Endometrium (tissue), 2 donors: ENCODE measurements around the gene RASA3.
"Not testable (repeated sequence)": the region's sequence is repeated elsewhere in the genome, so short reads cannot be mapped to it uniquely, and the experiment has no call there.

Experiments
- FAIRE-seq: peaks from 2 replicates; lab custom pipeline; 2012; peaks lifted over from hg19 to GRCh38; lab: Jason Lieb, UNC
- donor health status: control.
- donor health status: control.

Gene RASA3

DNA sequence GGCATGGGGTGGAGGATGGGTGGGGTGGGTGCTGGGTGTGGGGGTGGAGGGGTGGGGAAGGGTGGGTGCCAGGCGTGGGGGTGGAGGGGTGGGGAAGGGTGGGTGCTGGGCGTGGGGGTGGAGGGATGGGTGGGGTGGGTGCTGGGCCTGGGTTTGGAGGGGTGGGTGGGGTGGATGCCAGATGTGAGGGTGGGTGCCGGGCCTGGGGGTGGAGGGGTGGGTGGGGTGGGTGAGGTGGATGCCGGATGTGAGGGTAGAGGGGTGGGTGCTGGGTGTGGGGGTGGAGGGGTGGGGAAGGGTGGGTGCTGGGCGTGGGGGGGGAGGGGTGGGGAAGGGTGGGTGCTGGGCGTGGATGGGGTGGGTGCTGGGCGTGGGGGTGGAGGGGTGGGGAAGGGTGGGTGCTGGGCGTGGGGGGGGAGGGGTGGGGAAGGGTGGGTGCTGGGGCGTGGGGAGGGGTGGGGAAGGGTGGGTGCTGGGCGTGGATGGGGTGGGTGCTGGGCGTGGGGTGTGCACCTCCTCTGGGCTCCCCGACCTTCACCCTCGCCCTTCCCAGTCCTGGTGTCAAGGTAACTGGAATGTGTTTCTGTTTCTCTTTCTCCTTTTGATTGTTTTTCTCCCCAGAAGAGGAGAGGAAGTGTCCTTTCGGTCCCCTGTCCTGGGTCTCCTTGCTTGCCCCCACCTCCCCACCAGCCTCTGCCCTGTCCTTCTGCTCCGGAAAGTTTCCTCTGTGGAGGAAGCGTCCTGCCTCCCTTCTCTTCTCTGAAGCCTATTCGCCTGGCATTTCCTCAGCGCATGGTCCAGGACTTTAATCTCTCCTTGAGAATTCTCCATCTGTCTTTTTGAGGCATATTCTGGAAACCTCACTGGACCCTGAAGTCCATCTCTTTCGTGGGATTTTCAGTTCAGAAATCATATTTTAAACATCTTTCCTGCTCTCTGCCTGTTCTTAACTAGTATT lies 23.8 kb upstream of the RASA3 start:
- no peak for FAIRE-seq

DNA sequence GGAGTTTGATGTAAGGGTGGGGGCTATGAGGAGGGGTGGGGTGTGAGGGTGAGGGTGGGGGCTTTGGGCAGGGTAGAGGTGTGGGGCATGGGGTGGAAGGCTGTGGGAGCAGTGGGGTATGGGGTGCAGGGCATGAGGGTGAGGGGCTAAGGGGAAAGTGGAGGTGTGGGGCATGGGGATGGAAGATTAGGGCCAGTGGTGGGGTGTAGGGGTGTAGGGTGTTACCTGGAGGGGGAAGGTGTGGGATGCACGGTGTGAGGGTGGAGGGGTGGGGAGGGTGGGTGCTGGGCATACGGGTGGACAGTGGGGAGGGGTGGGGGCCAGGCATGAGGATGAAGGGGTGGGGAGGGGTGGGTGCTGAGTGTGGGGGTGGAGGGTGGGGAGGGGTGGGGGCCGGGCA lies 22.9 kb upstream of the RASA3 start:
- no peak for FAIRE-seq

DNA sequence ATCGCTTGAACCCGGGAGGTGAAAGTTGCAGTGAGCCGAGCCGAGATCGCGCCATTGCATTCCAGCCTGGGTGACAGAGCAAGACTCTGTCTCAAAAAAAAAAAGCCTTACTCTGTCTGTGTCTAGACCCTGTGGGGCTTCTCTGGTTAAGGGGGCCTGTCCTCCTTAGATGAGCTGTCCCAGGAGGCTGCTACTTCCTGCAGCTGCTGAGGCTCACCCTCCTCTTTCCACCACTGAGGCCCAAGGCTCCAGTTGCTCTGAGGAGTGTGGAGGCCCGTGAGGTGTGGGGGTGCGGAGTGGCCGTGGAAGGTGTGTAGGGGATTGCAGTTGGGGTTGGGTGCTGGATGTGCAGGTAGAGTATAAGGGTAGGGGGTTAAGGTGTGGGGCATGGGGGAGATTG lies 22.1 kb upstream of the RASA3 start:
- no peak for FAIRE-seq

DNA sequence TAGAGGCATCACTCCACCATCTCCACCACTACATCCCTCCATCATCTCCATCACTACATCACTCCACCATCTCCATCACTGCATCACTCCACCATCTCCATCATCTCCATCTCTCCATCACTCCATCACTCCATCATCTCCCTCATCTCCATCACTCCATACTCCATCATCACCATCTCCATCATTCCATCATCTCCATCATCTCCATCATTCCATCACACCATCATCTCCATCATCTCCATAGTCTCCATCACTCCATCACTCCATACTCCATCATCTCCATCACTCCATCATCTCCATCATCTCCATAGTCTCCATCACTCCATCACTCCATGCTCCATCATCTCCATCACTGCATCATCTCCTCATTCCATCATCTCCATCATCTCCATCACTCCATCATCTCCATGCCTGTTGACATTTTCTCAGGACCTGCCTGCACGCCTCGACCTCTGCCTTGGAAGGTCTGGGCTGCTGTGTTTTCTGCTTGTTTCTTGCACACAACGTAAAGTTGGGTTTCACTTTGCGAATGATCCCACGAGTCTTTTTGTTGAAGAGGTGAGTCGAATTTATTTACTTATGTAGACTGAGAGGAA lies 21.2 kb upstream of the RASA3 start:
- FAIRE-seq = no peak

DNA sequence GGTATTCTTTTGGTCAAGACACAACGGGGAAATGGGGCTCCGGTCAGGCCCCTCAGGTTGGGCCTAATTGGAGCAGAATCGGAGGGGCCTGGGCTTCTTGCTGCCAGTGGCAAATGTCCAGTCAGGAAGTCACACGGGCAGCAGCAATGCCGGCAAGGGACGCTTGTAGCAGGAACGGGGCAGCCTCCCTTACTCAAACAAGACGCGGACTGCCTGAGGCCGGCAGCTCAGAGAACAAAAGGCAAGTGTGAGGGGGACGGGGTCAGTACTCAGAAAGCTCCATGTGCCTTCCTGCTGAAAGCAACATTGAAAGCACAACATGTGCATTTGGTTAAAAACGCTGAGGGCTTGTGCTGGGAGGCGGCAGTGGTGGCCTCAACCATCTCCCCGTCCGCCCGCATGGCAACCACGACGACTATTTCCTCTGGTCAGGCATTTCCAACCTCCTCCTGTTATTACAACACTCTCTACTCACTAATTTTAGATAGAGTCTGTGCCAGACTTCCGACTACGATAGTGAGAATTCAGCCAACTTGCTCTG lies 20.5 kb upstream of the RASA3 start:
- FAIRE-seq = no peak

DNA sequence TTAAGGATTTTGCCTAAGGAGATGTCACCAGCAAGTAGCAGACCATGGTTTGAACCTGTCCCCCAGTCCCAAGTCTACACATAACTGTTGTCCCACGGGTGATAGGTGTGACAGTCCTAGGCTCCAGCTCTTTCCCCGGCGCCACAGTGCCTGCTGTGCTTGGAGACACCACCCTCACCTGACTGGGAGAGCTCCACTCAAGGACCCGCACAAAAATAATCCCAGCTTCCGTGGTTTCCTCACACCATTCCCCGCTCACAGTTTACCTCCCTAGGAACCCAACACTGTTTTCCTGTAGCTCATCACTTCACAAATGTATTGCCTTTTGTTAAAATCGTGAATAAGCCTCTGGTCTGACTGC lies 19.8 kb upstream of the RASA3 start:
- no peak for FAIRE-seq

DNA sequence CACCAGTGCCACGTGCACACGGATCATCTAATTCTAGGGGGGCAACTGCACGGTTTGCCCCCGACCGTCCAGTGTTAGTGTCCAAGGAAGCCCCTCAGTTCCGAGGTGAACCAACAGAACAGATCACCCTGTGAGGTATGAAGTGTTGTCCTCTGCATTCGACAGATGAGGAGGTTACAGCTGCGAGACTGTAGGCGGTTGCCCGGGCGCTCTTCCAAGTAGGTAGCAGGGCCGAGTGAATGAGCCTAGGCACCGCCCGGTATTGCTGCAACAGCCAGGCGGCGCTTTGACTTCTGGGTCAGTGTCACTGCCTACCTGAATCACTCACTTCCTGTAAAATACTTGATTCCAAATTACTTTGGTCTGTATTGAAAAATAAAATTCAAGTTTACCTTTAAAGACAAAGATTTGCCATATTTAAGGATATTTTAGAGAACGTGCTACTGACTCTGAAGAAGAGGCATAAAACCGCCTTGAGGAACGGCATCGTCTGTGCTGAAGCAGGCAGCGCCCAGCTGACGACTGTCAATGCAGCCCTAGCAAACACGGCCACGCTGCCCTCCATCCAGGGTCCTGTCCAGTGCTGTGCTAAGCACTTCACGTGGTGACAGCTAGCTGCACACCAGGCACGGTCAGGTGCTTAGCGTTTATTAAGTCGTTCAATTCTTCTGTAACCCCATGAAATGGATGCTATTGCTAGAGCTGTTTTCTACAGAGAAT lies 19.3 kb upstream of the RASA3 start:
- FAIRE-seq = no peak

DNA sequence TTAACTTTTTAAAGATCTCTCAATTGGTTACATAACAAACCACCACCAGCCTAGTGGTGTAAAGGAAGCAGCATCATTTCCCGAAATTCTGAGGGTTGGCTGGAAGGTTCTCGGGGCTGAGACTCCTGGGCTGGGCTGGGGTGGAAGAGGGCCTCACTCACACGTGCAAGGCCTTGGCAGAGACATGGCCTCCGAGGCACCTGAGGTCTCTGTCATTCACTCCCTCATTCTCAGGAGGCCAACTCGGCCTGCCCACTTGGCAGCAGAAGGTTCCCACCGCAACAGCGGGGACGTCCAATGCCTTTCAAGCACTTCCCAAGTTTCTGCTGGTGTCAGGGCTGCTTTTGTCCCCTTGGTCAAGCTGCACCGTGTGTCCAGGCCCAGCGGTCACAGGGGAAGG lies 18.6 kb upstream of the RASA3 start:
- no peak for FAIRE-seq

DNA sequence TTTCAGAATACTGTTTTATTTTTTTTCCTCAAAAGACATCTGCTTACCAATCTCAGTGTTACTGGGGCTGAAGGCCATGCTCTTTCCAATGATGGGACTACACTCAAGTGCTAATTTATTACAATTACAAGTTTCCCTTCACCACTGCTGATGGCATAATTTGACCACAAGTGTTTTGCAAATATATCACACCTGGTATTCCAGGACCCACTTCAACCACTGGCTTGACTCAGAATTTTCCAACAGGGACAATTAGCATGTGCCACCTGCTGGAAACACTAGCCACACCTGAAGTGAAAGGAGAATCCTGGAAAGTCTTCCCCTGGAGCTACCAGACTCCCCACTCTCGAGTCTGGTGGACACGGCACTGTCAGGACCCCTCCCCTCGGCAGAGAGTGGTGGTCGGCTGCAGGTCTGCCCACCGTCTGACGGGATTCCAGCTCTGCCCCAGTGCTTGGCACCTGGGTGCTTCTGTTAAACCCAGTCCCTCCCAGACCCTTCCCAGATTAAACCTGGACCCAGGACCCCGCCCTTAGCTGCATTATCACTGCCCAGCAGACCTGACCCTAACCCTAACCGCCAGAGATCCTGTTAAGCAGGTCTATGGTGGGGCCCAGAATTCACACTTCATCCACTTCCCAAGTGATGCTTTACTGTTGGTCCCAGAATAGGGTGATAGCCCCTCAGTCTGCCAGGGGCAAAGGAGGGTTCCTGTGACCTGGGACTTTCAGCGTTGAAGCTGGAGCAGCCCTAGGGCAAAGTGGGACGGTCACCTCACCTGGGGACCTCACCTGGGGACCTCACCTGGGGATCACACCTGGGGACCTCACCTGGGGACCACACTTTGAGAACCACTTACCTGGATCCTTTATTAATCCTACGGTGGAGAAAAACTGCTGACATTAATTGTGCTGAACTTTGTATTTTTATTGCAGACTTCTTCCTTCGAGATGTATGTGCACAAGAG lies 17.6 kb upstream of the RASA3 start:
- FAIRE-seq = no peak

DNA sequence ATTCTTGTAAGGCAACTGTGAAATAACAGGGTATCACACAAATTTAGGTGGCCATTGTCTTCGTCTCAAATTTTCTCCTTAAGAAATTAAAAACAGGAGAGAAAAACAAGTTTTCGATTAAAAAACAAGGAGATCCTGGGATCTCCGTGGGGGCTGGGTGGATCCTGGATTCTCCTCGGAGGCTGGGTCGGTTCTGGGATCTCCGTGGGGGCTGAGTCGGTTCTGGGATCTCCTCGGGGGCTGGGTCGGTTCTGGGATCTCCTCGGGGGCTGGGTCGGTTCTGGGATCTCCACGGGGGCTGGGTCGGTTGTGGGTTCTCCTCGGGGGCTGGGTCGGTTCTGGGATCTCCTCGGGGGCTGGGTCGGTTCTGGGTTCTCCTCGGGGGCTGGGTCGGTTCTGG lies 16.5 kb upstream of the RASA3 start:
- not testable (repeated sequence) for FAIRE-seq

DNA sequence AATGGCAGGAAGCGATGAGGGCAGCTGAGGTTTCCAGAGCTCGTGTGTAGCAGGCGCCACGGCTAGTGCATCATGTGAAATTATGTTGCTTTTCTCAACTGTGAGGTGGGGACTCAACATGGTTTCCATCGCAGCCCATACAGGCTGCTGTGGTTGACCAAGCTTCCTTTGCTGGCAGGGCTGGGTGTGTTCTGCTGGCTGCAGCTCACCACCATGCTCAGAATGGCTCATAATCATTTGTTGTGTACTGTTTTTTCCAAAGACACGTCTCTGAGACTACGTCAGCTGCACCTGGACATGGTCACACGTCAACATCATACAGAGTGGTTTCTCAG lies 16.1 kb upstream of the RASA3 start:
- FAIRE-seq = no peak

DNA sequence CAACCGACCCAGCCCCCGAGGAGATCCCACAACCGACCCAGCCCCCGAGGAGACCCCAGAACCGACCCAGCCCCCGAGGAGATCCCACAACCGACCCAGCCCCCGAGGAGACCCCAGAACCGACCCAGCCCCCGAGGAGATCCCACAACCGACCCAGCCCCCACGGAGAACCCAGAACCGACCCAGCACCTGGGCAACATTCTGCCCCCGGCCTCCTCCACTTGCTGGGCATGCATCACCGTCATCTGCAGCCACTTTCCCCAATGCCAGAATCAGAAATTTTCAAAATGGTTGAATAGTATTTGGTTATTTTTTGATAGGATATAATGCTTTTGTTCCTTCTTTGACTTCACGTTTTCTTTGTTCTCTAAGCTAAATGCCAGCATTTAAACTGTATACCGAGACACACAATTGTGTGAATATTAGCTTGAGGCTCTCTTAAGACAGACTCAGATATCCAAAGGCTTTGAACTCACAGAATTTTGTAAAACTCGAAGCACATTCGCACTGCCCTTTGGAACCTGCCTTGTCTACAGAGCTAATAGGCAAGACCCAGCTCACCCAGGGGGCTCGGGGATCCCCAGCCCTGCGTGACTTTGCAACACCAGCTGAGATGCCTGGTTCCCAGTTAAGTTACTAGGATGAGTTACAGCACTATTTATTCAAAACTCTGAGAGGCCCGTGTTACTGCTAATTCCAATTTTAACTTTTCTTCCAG lies 15.5 kb upstream of the RASA3 start:
- no peak for FAIRE-seq

DNA sequence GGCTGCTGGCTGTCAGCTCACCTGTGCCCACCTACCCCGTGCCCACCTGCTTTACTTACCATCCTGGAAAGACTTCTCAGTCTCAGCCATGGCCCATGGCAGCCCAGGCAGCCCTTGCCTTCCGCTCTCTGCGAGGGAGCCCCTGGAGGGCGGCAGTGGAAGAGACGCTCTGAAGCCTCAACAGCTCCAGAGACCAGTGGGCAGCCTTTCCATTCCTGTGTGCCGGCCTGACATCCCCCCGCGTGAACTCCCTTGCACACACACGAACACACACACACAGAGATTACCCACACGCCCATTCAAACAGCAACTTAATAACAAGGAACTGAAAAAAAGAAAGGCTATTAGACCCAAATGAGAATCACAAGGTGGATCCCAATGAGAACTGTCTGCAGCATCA lies 14.2 kb upstream of the RASA3 start:
- FAIRE-seq = no peak

DNA sequence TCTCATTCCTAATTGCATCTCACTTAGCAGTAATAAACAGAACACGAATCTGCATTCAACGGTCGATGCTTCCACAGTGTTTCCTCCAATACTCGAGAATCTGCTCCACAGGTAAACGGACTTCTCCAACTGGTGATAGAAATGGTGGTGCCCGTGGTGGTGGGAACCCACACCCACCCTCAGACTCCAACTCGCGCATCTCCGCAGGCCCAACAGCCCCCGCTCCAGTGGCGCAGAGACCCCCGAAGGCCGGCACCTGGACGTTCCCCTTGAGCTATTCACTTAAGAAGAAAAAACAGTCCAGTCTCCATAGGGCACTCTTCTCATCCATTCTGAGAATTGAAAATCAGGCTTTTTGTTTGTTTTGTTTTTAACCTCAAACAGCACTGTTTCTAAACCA lies 13.8 kb upstream of the RASA3 start:
- no peak for FAIRE-seq

DNA sequence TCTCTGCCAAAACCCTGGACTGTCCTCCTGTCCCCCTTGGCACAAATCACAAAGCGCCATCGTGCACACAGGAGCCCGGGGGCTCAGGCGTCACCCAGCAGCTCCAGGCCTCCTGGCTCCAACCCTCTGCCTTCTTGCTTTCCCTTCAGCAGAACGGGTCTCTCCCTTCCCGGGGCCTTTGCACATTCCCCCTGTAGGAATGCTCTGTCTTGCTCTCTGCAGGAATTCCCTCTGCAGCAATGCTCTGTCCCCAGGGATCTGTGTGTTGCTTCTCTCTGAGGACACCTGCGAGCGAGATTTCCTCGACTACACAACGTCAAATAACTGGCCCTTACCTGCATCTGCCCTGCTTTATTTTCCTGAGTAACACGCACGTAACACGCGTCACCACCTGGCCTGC lies 13.3 kb upstream of the RASA3 start:
- FAIRE-seq = no peak

DNA sequence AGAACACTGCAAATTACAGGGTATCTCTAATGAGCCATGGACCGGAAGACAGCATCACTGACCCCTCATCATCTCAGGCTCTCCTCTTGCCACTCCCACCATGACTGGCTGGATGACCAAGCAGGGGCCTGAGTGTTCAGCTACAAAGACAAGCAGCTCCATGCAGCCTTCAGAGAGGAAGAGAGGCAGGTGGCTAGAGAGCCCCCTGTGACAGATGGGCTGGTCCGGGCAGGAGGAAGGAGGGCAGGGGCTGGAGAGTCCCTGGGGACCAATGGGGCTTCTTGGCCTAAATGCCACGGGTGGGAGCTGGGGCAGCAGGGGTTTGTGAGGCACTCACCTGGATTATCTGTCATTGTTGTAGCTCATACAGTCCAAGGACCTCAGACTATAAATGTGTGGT lies 12.8 kb upstream of the RASA3 start:
- FAIRE-seq = no peak

DNA sequence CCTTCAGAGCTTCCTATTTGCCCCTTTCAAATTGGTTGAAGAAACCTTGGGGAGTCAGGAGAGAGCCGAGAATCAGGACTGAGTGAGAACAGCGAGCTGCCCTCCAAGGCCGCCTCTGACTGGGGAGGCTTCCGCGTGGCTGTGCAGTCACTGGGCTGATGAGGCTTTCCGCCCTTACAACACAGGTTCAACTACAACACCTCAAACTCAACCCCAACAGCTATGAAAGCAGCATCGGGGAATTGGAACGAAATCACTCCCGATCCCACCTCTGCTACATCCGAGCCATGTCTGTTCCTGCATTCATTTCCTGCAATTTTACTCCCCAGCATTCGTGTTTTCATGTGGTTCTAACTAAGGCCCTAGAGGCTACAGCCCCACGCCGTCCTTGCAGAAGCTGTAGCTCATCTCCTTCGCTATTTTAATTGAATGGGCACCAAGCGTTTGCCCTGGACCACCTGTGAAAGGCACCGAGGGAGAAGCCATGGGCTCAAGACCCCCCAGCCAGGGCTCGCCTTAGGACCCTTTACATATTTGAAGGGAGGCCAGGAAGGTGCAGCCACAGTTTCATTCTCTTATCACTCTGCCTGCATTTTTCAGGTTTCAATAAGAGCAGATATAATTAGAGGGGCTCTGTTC lies 12.3 kb upstream of the RASA3 start:
- FAIRE-seq = no peak

DNA sequence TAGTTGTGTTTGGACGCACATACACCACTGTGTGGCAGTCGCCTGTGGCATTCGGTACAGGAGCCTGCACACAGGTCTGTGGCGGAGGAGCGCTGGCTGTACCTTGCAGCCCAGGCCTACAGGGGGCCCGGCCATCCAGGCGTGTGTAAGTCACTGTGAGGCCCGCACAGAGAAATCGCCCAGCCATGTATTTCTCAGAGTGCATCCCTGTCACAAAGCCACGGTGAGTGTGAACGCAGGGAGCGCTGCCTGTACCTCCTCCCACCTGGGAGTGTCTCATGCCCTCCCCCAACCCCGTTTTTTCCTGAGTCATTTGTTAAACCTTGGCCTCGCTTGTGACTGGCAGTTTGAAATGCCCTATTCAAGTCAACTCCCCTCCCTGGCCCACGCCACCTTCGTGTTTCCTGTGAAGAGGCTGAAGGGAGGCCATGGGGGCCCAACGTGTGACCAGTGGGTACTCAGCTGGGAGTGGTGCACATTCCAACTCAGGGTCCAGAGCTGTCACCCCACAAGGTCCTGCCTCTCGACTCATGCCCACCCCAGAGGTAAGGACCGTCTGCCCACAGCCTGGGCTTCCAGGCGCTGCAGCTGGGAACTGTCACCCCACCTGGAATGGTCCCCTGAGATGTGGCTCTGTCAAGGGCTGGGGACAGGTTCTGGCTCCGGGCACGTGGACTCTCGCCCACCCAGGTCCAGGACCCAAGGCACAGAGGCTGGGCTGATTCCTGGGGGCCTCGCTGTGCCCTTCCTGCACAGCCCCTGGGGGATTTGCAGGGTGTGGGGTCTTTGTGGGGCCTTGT lies 11.6 kb upstream of the RASA3 start:
- FAIRE-seq = no peak

DNA sequence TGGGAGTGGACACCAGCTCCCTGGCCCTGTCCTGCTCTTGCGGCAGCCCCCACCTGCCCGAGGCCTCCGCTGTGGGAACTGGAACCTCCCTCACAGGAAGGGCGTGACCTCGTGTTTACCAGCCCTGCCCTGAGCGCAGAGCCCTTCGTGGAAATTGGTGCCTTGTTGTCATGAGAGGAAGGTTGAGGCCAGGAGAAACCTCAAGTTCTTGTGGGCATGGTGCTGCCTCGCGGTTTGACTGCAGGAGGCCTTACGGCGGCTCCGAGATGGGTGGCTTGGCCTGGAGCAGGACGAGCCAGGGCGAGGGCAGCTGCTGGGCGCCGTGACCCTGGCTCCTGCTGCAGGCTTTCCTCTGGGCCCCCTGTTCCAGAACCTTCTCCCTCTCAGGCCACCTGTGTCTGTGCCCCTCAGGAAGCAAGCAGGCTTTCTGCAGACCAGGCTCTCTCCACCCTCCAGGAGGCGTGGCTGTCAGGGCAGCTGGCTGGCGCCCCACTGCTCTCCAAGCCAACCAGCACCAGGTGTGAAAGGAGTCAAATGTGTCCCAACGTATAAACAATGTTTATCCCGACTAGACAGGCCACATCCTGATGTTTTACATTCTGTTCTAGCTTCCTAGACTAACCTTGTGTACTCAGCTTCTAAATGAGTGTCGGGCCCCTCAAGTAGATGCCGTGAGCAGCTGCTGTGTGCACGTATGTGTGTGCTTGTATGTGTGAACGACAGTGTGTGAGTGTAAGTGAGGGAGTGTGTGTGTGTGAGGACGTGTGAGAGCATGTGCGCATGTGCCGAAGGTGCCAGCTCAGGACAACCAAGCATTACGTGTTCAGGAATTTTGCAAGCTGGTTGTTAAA lies 10.4 kb upstream of the RASA3 start:
- no peak for FAIRE-seq
